GM21447 (cell line): ENCODE results near the gene OR2T1.
"Not testable (repeated sequence)": the region's sequence is repeated elsewhere in the genome, so short reads cannot be mapped to it uniquely, and the experiment has no call there.

ENCODE experiments used
- ATAC-seq: cut with Tn5 transposase; IDR thresholded peaks from one replicate; pipeline ENCODE4 v1.9.1; 2021; ENCODE audit not compliant: unreplicated experiment

The OR2T1 gene

DNA sequence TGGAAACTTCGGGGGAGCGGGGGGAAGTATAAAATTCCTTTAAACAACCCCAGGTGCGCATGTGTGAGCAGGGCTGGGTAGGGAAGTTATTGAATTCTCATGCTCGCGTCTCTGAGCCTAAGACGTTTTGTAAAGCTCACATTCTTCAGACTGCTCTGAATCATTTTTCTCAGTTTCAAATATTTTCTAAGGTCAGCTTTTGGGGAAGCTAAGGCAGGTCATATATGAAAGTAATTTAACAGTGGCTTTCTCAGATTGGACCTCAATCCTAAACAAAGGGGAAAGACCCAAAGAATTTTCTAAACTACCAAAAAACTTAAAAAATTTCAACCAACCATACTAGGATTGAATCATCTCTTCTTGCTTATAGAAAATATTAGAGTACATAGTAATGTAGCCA, 32.1 kb downstream of the OR2T1 start:
- ATAC-seq = not testable (repeated sequence)

DNA sequence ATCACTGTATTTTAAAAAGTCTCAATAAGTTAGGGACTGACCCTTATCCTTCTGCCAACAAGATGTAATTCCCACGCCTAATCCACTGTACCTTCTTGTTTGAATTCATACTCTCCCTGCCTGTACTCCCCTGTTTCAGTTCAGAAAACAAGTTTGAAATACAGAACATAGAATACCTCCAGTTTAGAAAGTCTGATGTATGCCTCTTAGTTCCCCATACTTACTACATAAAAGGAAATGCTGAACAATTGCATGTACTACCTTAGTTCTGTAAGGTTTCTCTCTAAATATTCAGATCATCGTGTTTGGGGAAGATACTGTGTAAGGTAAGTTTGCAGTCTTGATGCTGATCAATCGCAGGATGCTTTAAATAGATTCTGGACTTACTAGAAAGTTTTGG, 33.5 kb downstream of the OR2T1 start:
- ATAC-seq = peak; percentile 43

DNA sequence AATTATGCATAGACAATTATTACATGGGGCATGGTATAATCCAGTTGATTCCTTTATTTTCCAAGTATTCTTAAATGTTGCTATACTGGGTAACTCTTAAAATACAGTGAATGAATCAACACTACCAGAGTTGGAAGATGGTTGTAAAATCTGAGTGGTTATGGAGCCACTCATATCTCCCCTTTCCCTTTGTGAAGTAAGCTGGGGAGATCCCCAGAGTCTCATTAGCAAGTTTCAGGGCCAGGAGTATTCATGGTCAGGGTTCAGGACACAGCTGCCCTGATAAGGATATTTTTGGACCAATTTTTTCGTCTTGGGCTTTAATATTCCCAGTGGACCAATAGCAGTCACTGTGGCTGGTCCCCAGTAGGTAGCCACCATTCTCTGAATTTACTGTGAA, 35.8 kb downstream of the OR2T1 start:
- ATAC-seq = not testable (repeated sequence)

DNA sequence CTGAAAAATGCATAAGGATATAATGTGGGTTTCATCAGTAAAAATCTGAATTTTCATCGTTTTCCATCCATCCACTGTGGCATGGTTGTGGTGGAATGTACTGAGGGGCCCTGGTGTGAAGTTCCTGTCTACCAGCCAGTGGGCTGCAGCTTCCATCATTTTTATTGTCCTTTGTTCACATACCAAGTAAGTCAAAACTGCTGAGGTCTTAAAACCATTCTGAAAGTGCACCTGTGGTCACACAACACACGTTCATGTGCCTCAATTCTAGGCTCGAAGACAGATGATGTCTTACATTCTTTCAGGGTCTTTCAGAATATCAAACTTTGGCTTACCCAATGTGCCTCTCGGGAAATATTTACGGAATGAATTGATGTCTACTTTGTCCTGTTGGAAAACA, 36.4 kb downstream of the OR2T1 start:
- not testable (repeated sequence) for ATAC-seq

DNA sequence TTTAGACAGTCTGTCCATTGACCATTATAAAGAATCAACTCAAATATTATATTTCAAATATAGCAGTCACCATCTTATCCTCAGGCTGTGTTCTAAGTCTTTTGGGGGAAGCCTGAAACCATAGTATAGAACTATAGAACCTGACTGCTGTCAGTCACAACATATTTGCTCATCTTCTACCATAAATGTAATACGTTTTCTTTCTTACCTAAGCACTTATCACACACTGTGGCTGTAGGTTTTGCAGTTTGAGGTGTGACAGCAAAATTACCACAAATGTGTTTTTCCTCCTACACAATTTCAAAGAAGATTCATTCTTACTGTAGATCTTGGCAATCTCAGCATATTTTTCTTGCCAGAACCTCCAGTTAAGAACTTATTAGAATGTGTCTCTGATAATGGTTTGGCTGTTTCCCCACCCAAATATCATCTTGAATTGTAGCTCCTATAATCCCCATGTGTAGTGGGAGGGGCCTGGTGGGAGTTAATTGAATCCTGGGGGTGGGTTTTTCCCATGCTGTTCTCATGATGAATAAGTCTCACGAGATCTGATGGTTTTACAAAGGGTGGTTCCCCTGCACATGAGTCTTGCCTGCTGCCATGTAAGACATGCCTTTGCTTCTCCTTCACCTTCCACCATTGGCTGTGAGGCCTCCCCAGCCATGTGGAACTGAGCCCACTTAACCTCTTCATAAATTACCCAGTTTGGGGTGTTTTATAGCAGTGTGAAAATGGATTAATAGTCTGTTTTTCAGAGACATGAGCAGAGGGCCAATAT, 39.8 kb downstream of the OR2T1 start:
- not testable (repeated sequence) for ATAC-seq

DNA sequence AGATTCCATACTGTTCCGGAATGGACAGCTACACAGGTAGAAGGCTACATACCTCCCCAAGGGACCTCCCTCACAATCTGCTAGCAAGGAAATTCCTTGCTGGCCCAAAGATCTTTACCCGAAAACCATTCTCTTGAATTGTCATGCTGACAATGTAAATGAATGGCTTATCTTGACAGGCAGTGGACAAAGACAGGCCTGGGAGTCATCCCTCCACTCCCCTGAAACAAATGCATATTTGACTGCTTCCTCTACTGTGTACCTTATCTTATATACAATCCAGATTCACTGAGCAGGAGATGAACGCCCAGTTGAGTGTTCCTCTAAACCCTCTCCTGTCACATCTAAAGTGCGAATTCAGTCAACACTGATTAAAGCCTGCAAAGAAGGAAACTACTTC, 41.8 kb downstream of the OR2T1 start:
- ATAC-seq = not testable (repeated sequence)

DNA sequence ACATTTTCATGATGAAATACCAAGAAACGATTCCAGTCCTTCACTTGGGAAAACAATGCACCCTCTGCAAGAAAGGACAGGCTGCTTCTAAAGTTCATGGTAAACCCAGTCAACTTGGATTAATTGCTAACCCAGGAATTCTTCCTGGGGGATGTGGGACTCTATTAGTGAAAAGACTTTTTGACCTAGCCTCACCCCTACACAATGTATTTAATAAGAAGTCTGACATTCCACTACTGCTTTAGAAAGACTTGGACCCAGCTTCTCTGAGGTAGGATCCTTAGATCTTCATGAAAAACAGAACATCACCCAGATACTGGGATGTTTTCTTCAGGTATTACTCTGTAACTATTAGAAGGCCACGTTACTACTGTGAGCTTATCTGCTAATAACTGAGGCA, 42.6 kb downstream of the OR2T1 start, which contains the start of gene OR2T2:
TSS of gene OR2T2 (plus strand) at position 239 of the 400 bp plus-strand sequence. CDS start 7,161 bp downstream, outside the sequence.
- ATAC-seq = not testable (repeated sequence)

DNA sequence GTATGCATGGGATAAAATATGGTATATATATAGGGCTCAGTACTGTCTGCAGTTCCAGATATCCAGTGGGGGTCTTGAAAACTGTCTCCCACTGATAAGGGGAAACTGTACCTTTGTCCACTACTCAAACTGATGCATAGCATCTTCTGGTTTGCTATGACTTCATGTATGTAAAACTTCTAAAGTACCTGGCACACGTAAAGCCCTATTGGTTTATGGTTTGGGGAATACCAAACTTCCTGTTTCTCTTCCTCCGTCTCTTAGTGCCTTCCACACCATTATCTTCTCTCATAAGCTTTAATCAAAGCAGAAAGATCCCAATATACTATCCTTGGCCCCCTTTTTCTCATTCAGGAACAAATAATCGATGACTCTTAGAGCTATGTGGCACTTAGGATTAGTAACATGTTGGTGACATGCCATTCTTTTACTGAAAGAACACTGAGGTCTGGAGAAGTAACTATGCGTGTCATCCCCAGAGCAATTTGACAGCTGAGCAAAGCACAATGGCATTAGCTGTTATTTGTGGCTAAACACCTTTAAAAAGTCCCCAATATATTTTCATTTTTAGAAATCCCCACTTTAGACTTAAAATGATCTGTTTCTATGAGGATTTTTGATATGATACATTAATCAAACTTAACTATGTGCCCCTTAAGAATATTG, 45.7 kb downstream of the OR2T1 start:
- ATAC-seq = peak; percentile 52

DNA sequence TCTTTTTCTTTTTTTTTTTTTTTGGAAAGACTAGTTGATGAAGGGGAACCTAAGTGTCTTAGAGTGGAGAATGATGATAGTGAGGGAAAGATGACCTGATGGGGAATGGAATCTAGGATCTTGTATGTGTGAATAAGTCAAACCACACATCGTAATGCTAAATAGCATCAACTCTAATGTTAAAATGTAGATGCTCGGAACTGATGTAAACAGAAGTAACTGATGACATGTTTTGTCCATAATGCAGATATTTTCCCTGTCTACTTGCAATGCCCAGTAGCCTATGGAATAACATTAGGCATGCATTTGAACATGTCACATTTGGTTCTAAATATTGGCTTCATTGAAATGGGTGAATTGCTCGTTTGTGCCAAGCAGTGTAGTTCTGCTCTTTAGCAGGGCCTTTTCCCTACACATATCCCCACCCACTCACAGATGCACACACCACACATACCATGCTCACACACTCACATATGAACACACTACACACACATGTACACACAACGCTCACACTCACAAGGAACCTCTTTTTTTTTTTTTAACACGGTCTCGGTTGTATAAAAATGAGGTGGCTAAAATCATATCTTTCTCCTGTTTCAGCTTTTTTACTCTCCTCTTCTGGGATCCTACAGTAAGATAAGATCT, 47.1 kb downstream of the OR2T1 start:
- peak; percentile 0 for ATAC-seq

DNA sequence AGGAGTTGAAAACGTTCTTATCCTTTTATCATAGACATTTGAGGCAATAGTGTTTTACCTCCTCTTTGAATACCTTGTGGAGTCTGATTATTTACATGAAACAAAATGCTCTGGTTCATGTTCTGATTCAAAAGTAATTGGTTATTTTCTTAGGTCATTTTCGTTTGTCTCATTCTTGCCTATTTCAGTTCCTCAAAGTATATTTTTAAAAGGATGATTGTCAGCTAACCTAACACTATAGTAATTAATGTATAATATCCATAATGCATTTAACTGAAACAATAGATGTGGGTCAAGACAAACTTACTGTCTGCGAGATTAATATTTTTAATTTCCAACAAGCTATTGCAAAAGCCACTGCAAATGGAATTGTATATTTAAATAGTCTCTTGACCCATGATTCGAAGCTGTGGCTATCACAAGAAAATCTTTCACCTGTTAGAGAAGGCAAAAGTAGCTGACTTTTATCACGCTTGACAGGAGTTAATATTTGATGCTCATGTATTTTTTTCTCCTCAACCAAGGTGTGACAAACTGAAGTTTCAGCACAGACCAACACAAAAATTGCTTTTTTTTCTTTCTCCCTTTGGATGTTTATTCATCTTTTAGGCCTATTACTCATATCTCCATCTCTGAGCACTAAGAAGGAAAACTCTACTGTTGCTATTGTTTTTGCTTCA, 47.8 kb downstream of the OR2T1 start:
- peak; percentile 64 for ATAC-seq

DNA sequence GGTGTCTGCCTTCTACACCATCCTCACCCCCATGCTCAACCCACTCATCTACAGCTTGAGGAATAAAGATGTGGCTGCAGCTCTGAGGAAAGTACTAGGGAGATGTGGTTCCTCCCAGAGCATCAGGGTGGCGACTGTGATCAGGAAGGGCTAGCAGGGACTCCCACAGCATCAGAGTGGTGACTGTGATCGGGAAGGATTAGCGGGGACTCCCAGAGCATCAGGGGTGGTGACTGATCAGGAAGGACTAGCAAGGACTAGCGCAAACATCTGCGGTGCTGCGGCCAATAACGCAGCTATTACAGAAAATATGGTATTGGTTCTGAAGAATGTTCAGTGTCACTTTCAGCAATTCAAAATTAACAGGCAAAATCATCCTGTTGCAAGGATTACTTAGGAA, 50.8 kb downstream of the OR2T1 start:
- ATAC-seq = not testable (repeated sequence)

DNA sequence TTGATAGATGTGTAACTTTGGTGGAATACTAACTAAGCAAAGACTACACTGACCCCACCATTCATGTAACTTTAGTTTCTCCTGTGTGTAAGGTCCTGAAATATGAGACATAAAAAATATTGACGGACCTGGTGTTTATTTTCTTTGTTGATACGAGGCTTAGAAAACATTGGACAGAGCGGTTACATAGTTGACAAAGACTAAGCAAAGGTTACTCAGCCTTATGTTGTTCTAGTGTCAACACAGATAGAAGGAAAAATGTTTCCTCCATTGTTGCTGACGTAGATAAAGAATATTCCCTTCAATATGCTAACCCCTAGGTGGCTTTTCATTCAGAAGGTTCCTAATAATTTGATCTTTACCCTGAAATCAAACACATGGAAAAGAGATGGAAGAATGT, 52.2 kb downstream of the OR2T1 start:
- not testable (repeated sequence) for ATAC-seq

DNA sequence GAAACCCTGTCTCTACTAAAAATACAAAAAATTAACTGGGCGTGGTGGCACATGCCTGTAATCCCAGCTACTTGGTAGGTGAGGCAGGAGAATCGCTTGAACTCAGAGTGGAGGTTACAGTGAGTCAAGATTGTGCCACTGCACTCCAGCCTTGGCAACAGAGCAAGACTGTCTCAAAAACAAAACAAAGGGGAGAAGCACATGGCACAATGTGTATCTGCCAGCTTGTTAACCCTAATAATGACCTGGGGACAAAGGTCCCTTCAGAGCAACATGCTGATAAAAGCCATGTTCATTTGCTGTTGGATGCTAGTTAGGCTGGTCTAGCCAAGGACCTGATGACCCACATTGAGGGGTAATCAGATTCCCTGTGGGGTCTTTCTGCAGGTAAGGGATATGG, 53.8 kb downstream of the OR2T1 start:
- not testable (repeated sequence) for ATAC-seq
